H9 (cell line): ENCODE measurements around the gene GPR161. TPM values are rescaled to one million over a fixed set of nuclear protein-coding genes. Genes with fewer than 3 reads are reported as not detected.

Experiments
- DNase-seq: peaks from one replicate; pipeline ENCODE4 v3.0.0-alpha.2; 2017
- H2AFZ ChIP-seq: one replicate; pipeline ENCODE4 v1.6.1; 2013; ENCODE audit warnings: mild to moderate bottlenecking, low read length, control low read depth, moderate library complexity
- H2AK5ac ChIP-seq: 2 replicates; pipeline ENCODE4 v1.6.1; 2013; ENCODE audit warnings: low read length, control low read depth, mixed read lengths; ENCODE audit not compliant: insufficient read length
- H2BK120ac ChIP-seq: one replicate; pipeline ENCODE4 v1.6.1; 2013; ENCODE audit warnings: low read depth, mild to moderate bottlenecking, low read length, control low read depth, inconsistent platforms; ENCODE audit not compliant: poor library complexity, severe bottlenecking
- H2BK12ac ChIP-seq: 2 replicates; pipeline ENCODE4 v1.6.1; 2013; ENCODE audit warnings: low read length, control low read depth, mixed read lengths, low read depth; ENCODE audit not compliant: insufficient read length
- H2BK15ac ChIP-seq: 2 replicates; pipeline ENCODE4 v1.6.1; 2013; ENCODE audit warnings: low read depth, low read length, control low read depth
- H2BK20ac ChIP-seq: one replicate; pipeline ENCODE4 v1.6.1; 2013; ENCODE audit warnings: low read depth, mild to moderate bottlenecking, low read length, control low read depth, inconsistent platforms; ENCODE audit not compliant: poor library complexity, severe bottlenecking
- H2BK5ac ChIP-seq: 2 replicates; pipeline ENCODE4 v1.6.1; 2013; ENCODE audit warnings: low read length, control low read depth, mixed read lengths; ENCODE audit not compliant: insufficient read length
- H3K14ac ChIP-seq: 2 replicates; pipeline ENCODE4 v1.6.1; 2013; ENCODE audit warnings: low read length, control low read depth; ENCODE audit not compliant: insufficient read depth
- H3K18ac ChIP-seq: 2 replicates; pipeline ENCODE4 v1.6.1; 2013; ENCODE audit warnings: low read depth, mild to moderate bottlenecking, mixed read lengths, low read length, control low read depth; ENCODE audit not compliant: insufficient read length
- H3K23ac ChIP-seq: 2 replicates; pipeline ENCODE4 v1.6.1; 2013; ENCODE audit warnings: low read length, control low read depth, mixed read lengths, low read depth; ENCODE audit not compliant: insufficient read length
- H3K23me2 ChIP-seq: 2 replicates; pipeline ENCODE4 v1.6.1; 2013; ENCODE audit warnings: low read depth, mild to moderate bottlenecking, mixed read lengths, low read length, control low read depth; ENCODE audit not compliant: insufficient read length, poor library complexity, severe bottlenecking
- H3K27ac ChIP-seq: 2 replicates; pipeline ENCODE4 v1.5.1; 2013; ENCODE audit warnings: low read length, control low read depth, mixed read lengths, low read depth; ENCODE audit not compliant: insufficient read length
- H3K27me3 ChIP-seq: 2 replicates; pipeline ENCODE4 v1.6.1; 2013; ENCODE audit warnings: low read length, control low read depth, inconsistent platforms; ENCODE audit not compliant: insufficient read depth
- H3K4ac ChIP-seq: 2 replicates; pipeline ENCODE4 v1.6.1; 2013; ENCODE audit warnings: low read depth, mild to moderate bottlenecking, control low read depth, inconsistent platforms, low read length, moderate library complexity
- H3K4me1 ChIP-seq: 2 replicates; pipeline ENCODE4 v1.6.1; 2013; ENCODE audit warnings: low read length, control low read depth, inconsistent platforms; ENCODE audit not compliant: insufficient read depth
- H3K4me2 ChIP-seq: 2 replicates; pipeline ENCODE4 v1.6.1; 2013; ENCODE audit warnings: low read length, control low read depth, mixed read lengths; ENCODE audit not compliant: insufficient read length, insufficient read depth
- H3K56ac ChIP-seq: 2 replicates; pipeline ENCODE4 v1.6.1; 2013; ENCODE audit warnings: low read depth, mild to moderate bottlenecking, mixed read lengths, low read length, control low read depth; ENCODE audit not compliant: insufficient read length
- H3K79me1 ChIP-seq: 2 replicates; pipeline ENCODE4 v1.6.1; 2013; ENCODE audit warnings: low read depth, mild to moderate bottlenecking, moderate library complexity, low read length, control low read depth, inconsistent platforms; ENCODE audit not compliant: insufficient read depth, poor library complexity, severe bottlenecking
- H3K79me2 ChIP-seq: 2 replicates; pipeline ENCODE4 v1.6.1; 2013; ENCODE audit warnings: low read length, control low read depth, inconsistent platforms; ENCODE audit not compliant: insufficient read depth
- H3K9ac ChIP-seq: 2 replicates; pipeline ENCODE4 v1.6.1; 2013; ENCODE audit warnings: low read length, control low read depth, mixed read lengths; ENCODE audit not compliant: insufficient read length; ENCODE audit errors: extremely low read depth
- H3K9me3 ChIP-seq: one replicate; pipeline ENCODE4 v1.6.1; 2013; ENCODE audit warnings: low read depth, low read length, inconsistent platforms; ENCODE audit not compliant: control insufficient read depth
- H3T11ph ChIP-seq: one replicate; pipeline ENCODE4 v1.6.1; 2013; ENCODE audit warnings: mild to moderate bottlenecking, low read length, control low read depth, inconsistent platforms
- H4K20me1 ChIP-seq: one replicate; pipeline ENCODE4 v1.6.1; 2013; ENCODE audit not compliant: control insufficient read depth, insufficient read length, insufficient read depth
- H4K5ac ChIP-seq: 2 replicates; pipeline ENCODE4 v1.6.1; 2013; ENCODE audit warnings: low read depth, mild to moderate bottlenecking, mixed read lengths, low read length, control low read depth; ENCODE audit not compliant: insufficient read length
- H4K8ac ChIP-seq: replicated peaks from 2 replicates; pipeline ENCODE4 v1.6.1; 2013; ENCODE audit warnings: low read length, control low read depth, mixed read lengths, low read depth; ENCODE audit not compliant: insufficient read length
- H4K91ac ChIP-seq: 2 replicates; pipeline ENCODE4 v1.6.1; 2013; ENCODE audit warnings: low read depth, mild to moderate bottlenecking, moderate library complexity, mixed read lengths, low read length, control low read depth; ENCODE audit not compliant: insufficient read length
- H3K27ac Mint-ChIP-seq, 3 experiments: 2 replicates in 2 of 3; 3 replicates in 1 of 3; pipeline ENCODE4 v1.8.0; 2020 to 2021; ENCODE audit warnings: mixed read lengths in 3 of 3, mild to moderate bottlenecking in 1 of 3, moderate library complexity in 1 of 3
- H3K27me3 Mint-ChIP-seq: 2 replicates; pipeline ENCODE4 v1.8.0; 2021; ENCODE audit warnings: low read depth, mild to moderate bottlenecking, moderate library complexity, mixed read lengths
- H3K36me3 Mint-ChIP-seq, 3 experiments: 2 replicates in 2 of 3; 3 replicates in 1 of 3; pipeline ENCODE4 v1.8.0; 2020 to 2021; ENCODE audit warnings: low read depth in 3 of 3, mixed read lengths in 3 of 3; ENCODE audit not compliant: insufficient read depth in 1 of 3
- H3K4me1 Mint-ChIP-seq, 2 experiments: 2 replicates each; pipeline ENCODE4 v1.8.0; 2020; ENCODE audit warnings: mixed read lengths in 2 of 2
- H3K4me3 Mint-ChIP-seq, 2 experiments: 2 replicates in 1 of 2; 3 replicates in 1 of 2; pipeline ENCODE4 v1.8.0; 2020 to 2021; ENCODE audit warnings: mild to moderate bottlenecking in 2 of 2, mixed read lengths in 2 of 2, moderate library complexity in 1 of 2
- H3K9me3 Mint-ChIP-seq, 2 experiments: 2 replicates in 1 of 2; 3 replicates in 1 of 2; pipeline ENCODE4 v1.8.0; 2020; ENCODE audit warnings: mild to moderate bottlenecking in 2 of 2, mixed read lengths in 2 of 2, moderate library complexity in 1 of 2
- CTCF ChIP-seq: fragments of 200-600 bp; sonication (generic); conservative IDR thresholded peaks from 3 replicates; pipeline ENCODE4 v1.8.0; 2021; ENCODE audit warnings: antibody characterized with exemption, mild to moderate bottlenecking
- WGBS: extraction: QIAGEN DNeasy Blood & Tissue Kit; methylation state at CpG from one replicate; pipeline ENCODE4 v1.1.7; 2013; ENCODE audit warnings: missing lambda C conversion rate, low lambda C conversion rate, mixed read lengths; ENCODE audit not compliant: insufficient read length; ENCODE audit errors: extremely low coverage; 5-methylcytosine and 5-hydroxymethylcytosine counted together
- total RNA-seq: library from RNA; stranded (reverse); gene quantifications from 2 replicates; pipeline ENCODE4 v1.2.1, GENCODE V29; 2021

GPR161 gene
- total RNA-seq, 1 experiment from 2014 or later, result 10.6 TPM

- Histone ChIP-seq H4K91ac (no peak overlapping the region), H4K8ac (no peak overlapping the region), H3K23ac (no peak overlapping the region), H3K4me1 (no peaks in the 10 kb centered on the region), H2AK5ac (no peak overlapping the region), H2BK12ac (no peak overlapping the region), H3K23me2 (no peaks in the 10 kb centered on the region), H3K27me3 (no peaks in the 10 kb centered on the region), H4K20me1 (no peaks in the 10 kb centered on the region), H3K9me3 (no peaks in the 10 kb centered on the region), H3K4me2 (no peak overlapping the region), H3K4ac (no peak overlapping the region), H2BK5ac (no peak overlapping the region), H3K79me2 (no peaks in the 10 kb centered on the region), H3K56ac (no peak overlapping the region), H3K18ac (no peak overlapping the region), H2BK15ac (no peak overlapping the region), H3K14ac (no peak overlapping the region), H2AFZ (no peak overlapping the region), H2BK120ac (no peak overlapping the region), H3K79me1 (no peaks in the 10 kb centered on the region), H2BK20ac (no peak overlapping the region), H4K5ac (no peak overlapping the region), H3T11ph (no peak overlapping the region), H3K27ac (no peak overlapping the region), H3K9ac (no peak overlapping the region)
- H3K27ac Mint-ChIP-seq, result peak overlapping the region in 1 of 3 experiments; percentile 51; a peak in 2 of 7 replicates
- WGBS, result no CpG with 5 or more reads among the region's 6 CpGs
- H3K9me3 Mint-ChIP-seq, result no peaks in the 10 kb centered on the region
- no peak for DNase-seq
- H3K27me3 Mint-ChIP-seq, result no peaks in the 10 kb centered on the region
- TF ChIP-seq CTCF, result no peak
- no peak overlapping the region for H3K4me3 Mint-ChIP-seq
- peaks cover 2 to 6% of the 10 kb centered on the region in 2 experiments; a peak in 1 of 4 replicates for H3K4me1 Mint-ChIP-seq
- peaks cover 4 to 18% (median 9%) of the 10 kb centered on the region in 3 experiments; a peak in 6 of 7 replicates for H3K36me3 Mint-ChIP-seq
Observed at GRCh38 chr1:168095476-168095875, 41.3 kb downstream of the GPR161 start.
